H1 (cell line): ENCODE measurements around the gene VSTM2L. TPM values are rescaled to one million over a fixed set of nuclear protein-coding genes. Genes with fewer than 3 reads are reported as not detected.

Experiments used
- CTCF ChIA-PET: fragments of 300-600 bp; sonication (Branson Sonifier 250); formaldehyde crosslinking; loops from one replicate; lab custom pipeline; 2021; ENCODE audit not compliant: partially characterized antibody; lab: Charles Lee
- POLR2A ChIA-PET: fragments of 300-600 bp; sonication (Branson Sonifier 250); formaldehyde crosslinking; loops from one replicate; lab custom pipeline; 2021; ENCODE audit warnings: inconsistent platforms; ENCODE audit not compliant: partially characterized antibody; lab: Charles Lee
- DNase-seq, 2 experiments: peaks; one replicate each; pipeline versions ENCODE4 v3.0.0 to v3.0.0-alpha.2; 2010 to 2022; ENCODE audit warnings: low spot score in 2 of 2, low read depth in 1 of 2, mixed read lengths in 1 of 2
- FAIRE-seq: peaks from 2 replicates; lab custom pipeline; 2011; peaks lifted over from hg19 to GRCh38; lab: Jason Lieb, UNC
- H2AFZ ChIP-seq: 2 replicates; pipeline ENCODE4 v1.8.1; 2012; ENCODE audit warnings: low read length, inconsistent platforms
- H2AK5ac ChIP-seq: 2 replicates; pipeline ENCODE4 v1.6.1; 2013; ENCODE audit warnings: low read depth, low read length
- H2BK120ac ChIP-seq: replicated peaks from 2 replicates; pipeline ENCODE3; 2013; ENCODE audit warnings: low read depth, low read length, inconsistent platforms
- H2BK12ac ChIP-seq: 2 replicates; pipeline ENCODE4 v1.6.1; 2013; ENCODE audit warnings: low read depth, low read length
- H2BK15ac ChIP-seq: 2 replicates; pipeline ENCODE4 v1.6.1; 2013; ENCODE audit warnings: low read length
- H2BK20ac ChIP-seq: 2 replicates; pipeline ENCODE4 v1.6.1; 2013; ENCODE audit warnings: low read length
- H2BK5ac ChIP-seq: 2 replicates; pipeline ENCODE4 v1.6.1; 2013; ENCODE audit warnings: low read depth, low read length
- H3K14ac ChIP-seq: 2 replicates; pipeline ENCODE4 v1.6.1; 2013; ENCODE audit warnings: inconsistent platforms; ENCODE audit not compliant: insufficient read length
- H3K18ac ChIP-seq: 2 replicates; pipeline ENCODE4 v1.6.1; 2013; ENCODE audit warnings: low read length; ENCODE audit errors: extremely low read depth
- H3K23ac ChIP-seq: 2 replicates; pipeline ENCODE4 v1.6.1; 2013; ENCODE audit warnings: inconsistent platforms; ENCODE audit not compliant: insufficient read length
- H3K23me2 ChIP-seq: 2 replicates; pipeline ENCODE4 v1.6.1; 2013; ENCODE audit warnings: low read depth, low read length
- H3K27ac ChIP-seq: 2 replicates; pipeline ENCODE4 v1.6.1; 2011; ENCODE audit warnings: low read depth, low read length, inconsistent platforms
- H3K27me3 ChIP-seq, 4 experiments: replicated peaks in 1 of 4; 1 replicate in 1 of 4; 2 replicates in 3 of 4; pipeline versions ENCODE4 v1.6.1 to v1.8.1; 2011 to 2013; ENCODE audit warnings: low read length in 3 of 4, mild to moderate bottlenecking in 3 of 4, inconsistent platforms in 2 of 4, mixed read lengths in 2 of 4, moderate library complexity in 1 of 4; ENCODE audit not compliant: control insufficient read depth in 3 of 4, insufficient read depth in 3 of 4; ENCODE audit errors: extremely low read depth in 1 of 4
- H3K36me3 ChIP-seq, 4 experiments: 2 replicates each; pipeline versions ENCODE4 v1.6.1 to v1.8.1; 2011 to 2013; ENCODE audit warnings: mild to moderate bottlenecking in 4 of 4, low read length in 3 of 4, moderate library complexity in 2 of 4, control low read depth in 1 of 4, inconsistent platforms in 1 of 4; ENCODE audit not compliant: insufficient read depth in 4 of 4, control insufficient read depth in 2 of 4
- H3K4ac ChIP-seq: replicated peaks from 2 replicates; pipeline ENCODE3; 2013; ENCODE audit warnings: low read length, low read depth, mixed read lengths, inconsistent platforms; ENCODE audit not compliant: insufficient read length
- H3K4me1 ChIP-seq, 4 experiments: replicated peaks in 1 of 4; 1 replicate in 1 of 4; 2 replicates in 3 of 4; pipeline versions ENCODE4 v1.6.1 to v1.8.1; 2011 to 2013; ENCODE audit warnings: low read length in 3 of 4, inconsistent platforms in 2 of 4, mixed read lengths in 1 of 4; ENCODE audit not compliant: insufficient read depth in 4 of 4, control insufficient read depth in 3 of 4
- H3K4me2 ChIP-seq, 2 experiments: 2 replicates each; pipeline versions ENCODE4 v1.6.1 to v1.8.1; 2011 to 2013; ENCODE audit warnings: low read depth in 2 of 2, low read length in 2 of 2, control low read depth in 1 of 2, inconsistent platforms in 1 of 2, mild to moderate bottlenecking in 1 of 2; ENCODE audit not compliant: insufficient read depth in 1 of 2
- H3K4me3 ChIP-seq, 4 experiments: fragments of 200-600, 300-600 bp in 1 of 4; sonication (generic), shearing (Covaris generic), sonication (Bioruptor Twin) in 1 of 4; 2 replicates each; pipeline versions ENCODE4 v1.5.1 to v1.8.1; 2011 to 2016; ENCODE audit warnings: low read length in 4 of 4, low read depth in 3 of 4, control low read depth in 2 of 4, inconsistent platforms in 2 of 4, mild to moderate bottlenecking in 2 of 4, mixed read lengths in 1 of 4, moderate library complexity in 1 of 4; ENCODE audit not compliant: insufficient read depth in 2 of 4; ENCODE audit errors: extremely low read depth in 1 of 4
- H3K56ac ChIP-seq: replicated peaks from 2 replicates; pipeline ENCODE3; 2013; ENCODE audit warnings: low read depth, mild to moderate bottlenecking, mixed read lengths, low read length, inconsistent platforms; ENCODE audit not compliant: insufficient read length
- H3K79me1 ChIP-seq: 2 replicates; pipeline ENCODE4 v1.6.1; 2013; ENCODE audit warnings: low read depth, low read length, control low read depth
- H3K79me2 ChIP-seq, 2 experiments: 2 replicates each; pipeline versions ENCODE4 v1.6.1 to v1.8.1; 2012 to 2013; ENCODE audit warnings: low read length in 2 of 2, mild to moderate bottlenecking in 2 of 2, inconsistent platforms in 1 of 2; ENCODE audit not compliant: insufficient read depth in 2 of 2, control insufficient read depth in 1 of 2
- H3K9ac ChIP-seq, 4 experiments: replicated peaks in 1 of 4; 1 replicate in 1 of 4; 2 replicates in 3 of 4; pipeline versions ENCODE4 v1.6.1 to v1.8.1; 2011 to 2013; ENCODE audit warnings: low read depth in 3 of 4, low read length in 3 of 4, control low read depth in 2 of 4, mild to moderate bottlenecking in 2 of 4, moderate library complexity in 2 of 4, inconsistent platforms in 1 of 4; ENCODE audit errors: extremely low read depth in 1 of 4
- H3K9me3 ChIP-seq, 2 experiments: 2 replicates each; pipeline versions ENCODE4 v1.6.1 to v1.8.1; 2012 to 2013; ENCODE audit warnings: mild to moderate bottlenecking in 2 of 2, moderate library complexity in 2 of 2, control low read depth in 1 of 2, inconsistent platforms in 1 of 2, low read depth in 1 of 2, low read length in 1 of 2, mixed read lengths in 1 of 2; ENCODE audit not compliant: insufficient read depth in 2 of 2
- H4K20me1 ChIP-seq, 2 experiments: replicated peaks in 1 of 2; 2 replicates each; pipeline versions ENCODE3 to v1.8.1; 2011 to 2013; ENCODE audit warnings: inconsistent platforms in 2 of 2, low read length in 2 of 2, mild to moderate bottlenecking in 1 of 2; ENCODE audit not compliant: insufficient read depth in 2 of 2, control insufficient read depth in 1 of 2
- H4K5ac ChIP-seq: 2 replicates; pipeline ENCODE4 v1.6.1; 2013; ENCODE audit warnings: low read length, low read depth, mixed read lengths, inconsistent platforms; ENCODE audit not compliant: insufficient read length
- H4K8ac ChIP-seq: 2 replicates; pipeline ENCODE4 v1.8.0; 2013; ENCODE audit warnings: mild to moderate bottlenecking, moderate library complexity, low read length, inconsistent platforms; ENCODE audit not compliant: insufficient read depth; ENCODE audit errors: extremely low read depth
- H4K91ac ChIP-seq: replicated peaks from 2 replicates; pipeline ENCODE3; 2013; ENCODE audit warnings: low read length, mixed read lengths, inconsistent platforms; ENCODE audit not compliant: insufficient read length
- CHD1 ChIP-seq: IDR thresholded peaks from 2 replicates; pipeline ENCODE4 v1.6.1; 2012; ENCODE audit warnings: low read depth, low read length, improper control_type of control experiment
- E2F6 ChIP-seq: IDR thresholded peaks from 2 replicates; pipeline ENCODE4 v1.6.1; 2012; ENCODE audit warnings: inconsistent platforms
- GTF2F1 ChIP-seq: IDR thresholded peaks from 2 replicates; pipeline ENCODE4 v1.6.1; 2012; ENCODE audit warnings: low read depth, low read length, improper control_type of control experiment, borderline replicate concordance
- RBBP5 ChIP-seq: IDR thresholded peaks from 2 replicates; pipeline ENCODE4 v1.7.1; 2012; ENCODE audit warnings: low read depth, mild to moderate bottlenecking, inconsistent platforms, low read length, moderate library complexity, borderline replicate concordance
- TBP ChIP-seq: IDR thresholded peaks from 2 replicates; pipeline ENCODE4 v1.6.1; 2011; ENCODE audit warnings: low read depth, low read length, improper control_type of control experiment
- ZNF274 ChIP-seq: IDR thresholded peaks from 2 replicates; pipeline ENCODE4 v1.7.0; 2012; ENCODE audit warnings: low read length, borderline replicate concordance; ENCODE audit errors: extremely low read depth
- WGBS, 2 experiments: shearing (Covaris generic) in 1 of 2; methylation state at CpG; one replicate each; pipeline versions ENCODE4 v1.1.6 to v1.1.7; 2013 to 2015; ENCODE audit warnings: low lambda C conversion rate in 2 of 2, mixed read lengths in 2 of 2, inconsistent platforms in 1 of 2, low coverage in 1 of 2, missing lambda C conversion rate in 1 of 2; ENCODE audit not compliant: insufficient replicate concordance in 2 of 2, insufficient coverage in 1 of 2, insufficient read length in 1 of 2; ENCODE audit errors: extremely low coverage in 1 of 2, missing lambda C conversion rate in 1 of 2; 5-methylcytosine and 5-hydroxymethylcytosine counted together
- polyA plus RNA-seq, 7 experiments: library from polyadenylated mRNA; depleted of rRNA in 3 of 7; stranded (reverse) in 5 of 7; unstranded in 2 of 7; fragments of >200 nt in 5 of 7; fragments of 200-250 nt in 2 of 7; gene quantifications; 1 replicate in 5 of 7; 2 replicates in 1 of 7; 4 replicates in 1 of 7; pipeline versions ENCODE4 v1.2.1 to v1.2.3, GENCODE V29; 2011 to 2013; ENCODE audit warnings: missing spikeins in 2 of 7, mixed read lengths in 2 of 7
- total RNA-seq: library from RNA; stranded (reverse); fragmentation: NEBNext Ultra II Directional; extraction: Animal tissue kit (Norgen Biotek cat#: 25700); gene quantifications from 2 replicates; pipeline ENCODE4 v1.2.1, GENCODE V29; 2021

The VSTM2L gene
- total and polyA plus RNA-seq, 2 of the 8 experiments (the other 6 are each of a cell fraction or from before 2014, with no cell fraction given), result 1.3 to 3.2 TPM

- POLR2A ChIA-PET, result no interaction called here
Observed at GRCh38 chr20:37880726-37881591, 22.0 kb upstream of the VSTM2L start.

More at GRCh38 chr20:37880726-37881591, 22.0 kb upstream of the VSTM2L start:
- WGBS, 2 experiments, result 93% methylated on average over 18 of the region's 18 CpGs; no CpG with 5 or more reads in 1 of the 2 experiments
- Histone ChIP-seq H3K4me2 (no peak overlapping the region), H3K9ac (no peak overlapping the region), H3K79me1 (no peaks in the 10 kb centered on the region), H2BK12ac (no peak overlapping the region), H2BK120ac (no peak overlapping the region), H3K4me3 (no peak overlapping the region), H2AK5ac (no peak overlapping the region; the same call in 1 of the 2 replicates), H3K18ac (no peak overlapping the region), H2BK5ac (no peak overlapping the region), H3K4ac (no peak overlapping the region), H2BK20ac (no peak overlapping the region), H4K20me1 (no peaks in the 10 kb centered on the region), H3K4me1 (peaks cover 0 to 3% (median 0%) of the 10 kb centered on the region in 4 experiments; a peak in 1 of 7 replicates), H3K27ac (no peak overlapping the region), H3K27me3 (0 out of 7 replicates have a peak, but pooled peaks cover 0 to 2% (median 0%) of the 10 kb centered on the region in 4 experiments), H3K23me2 (no peaks in the 10 kb centered on the region), H3K56ac (no peak overlapping the region), H4K91ac (no peak overlapping the region), H3K14ac (no peak overlapping the region), H3K9me3 (no peaks in the 10 kb centered on the region), H2AFZ (no peak overlapping the region), H2BK15ac (no peak overlapping the region), H3K79me2 (no peaks in the 10 kb centered on the region), H3K36me3 (no peaks in the 10 kb centered on the region), H4K5ac (no peak overlapping the region), H3K23ac (no peak overlapping the region), H4K8ac (no peak overlapping the region; the same call in none of the 2 replicates)
- DNase-seq (no peak), FAIRE-seq (no peak)
- no peak for TF ChIP-seq GTF2F1
- no peak for TF ChIP-seq TBP
- no peak for TF ChIP-seq CHD1
- TF ChIP-seq RBBP5, result no peak
- no peak for TF ChIP-seq E2F6
- no peak for TF ChIP-seq ZNF274
- CTCF ChIA-PET, result interaction anchor here (1.1 to 2.2 kb wide), 5 partner anchors 13 to 222 kb away, joined by 3 to 5 read pairs (median 4); partner anchors contain the start of gene VSTM2L
